MG63 (cell line): ENCODE data around the gene EPS8L1. TPM values are rescaled to one million over a fixed set of nuclear protein-coding genes. Genes with fewer than 3 reads are reported as not detected.

Experiments
- total RNA-seq: library from RNA; depleted of rRNA; stranded (reverse); fragments of >200 nt; shearing (Covaris generic); gene quantifications from 2 replicates; pipeline ENCODE4 v1.2.3, GENCODE V29; 2014; ENCODE audit warnings: low replicate concordance; rRNA removed

The EPS8L1 gene
- total RNA-seq, 1 experiment from 2014 or later = 1.1 TPM

Other genes starting within 250 kb of the EPS8L1 start
- not detected in 2 replicates for gene KIR2DS4, start 243.2 kb upstream of the EPS8L1 start, total RNA-seq
- gene KIR3DL2, start 225.4 kb upstream of the EPS8L1 start, total RNA-seq = not detected in 2 replicates
- gene FCAR, start 201.6 kb upstream of the EPS8L1 start, total RNA-seq = 0.95 TPM in 1 of 2 replicates, not detected in the other
- gene NCR1, start 169.7 kb upstream of the EPS8L1 start, total RNA-seq = not detected in 2 replicates
- not detected in 2 replicates for gene NLRP7, start 128.3 kb upstream of the EPS8L1 start, total RNA-seq
- not detected in 2 replicates for gene NLRP2, start 109.5 kb upstream of the EPS8L1 start, total RNA-seq
- not detected in 2 replicates for gene GP6, start 37.6 kb upstream of the EPS8L1 start, total RNA-seq
- gene RDH13, start 12.7 kb upstream of the EPS8L1 start, total RNA-seq = 17.9 and 23.8 TPM in 2 replicates
- gene PPP1R12C, start 41.8 kb downstream of the EPS8L1 start, total RNA-seq = 76.0 and 81.1 TPM in 2 replicates
- gene TNNT1, start 73.3 kb downstream of the EPS8L1 start, total RNA-seq = 1.7 TPM in 1 of 2 replicates, not detected in the other
- not detected in 2 replicates for gene TNNI3, start 81.9 kb downstream of the EPS8L1 start, total RNA-seq
- 2.7 TPM in 1 of 2 replicates, not detected in the other for gene DNAAF3, start 90.7 kb downstream of the EPS8L1 start, total RNA-seq
- not detected in 2 replicates for gene SYT5, start 104.4 kb downstream of the EPS8L1 start, total RNA-seq
- gene PTPRH, start 133.6 kb downstream of the EPS8L1 start, total RNA-seq = 3.9 and 11.8 TPM in 2 replicates
- 0.16 TPM in 1 of 2 replicates, not detected in the other for gene TMEM86B, start 152.9 kb downstream of the EPS8L1 start, total RNA-seq
- 59.5 and 102 TPM in 2 replicates for gene PPP6R1, start 183.1 kb downstream of the EPS8L1 start, total RNA-seq
- gene HSPBP1, start 204.2 kb downstream of the EPS8L1 start, total RNA-seq = 64.6 and 122 TPM in 2 replicates
- gene BRSK1, start 208.1 kb downstream of the EPS8L1 start, total RNA-seq = 0.89 TPM in 1 of 2 replicates, not detected in the other
- not detected in 2 replicates for gene TMEM150B, start 249.5 kb downstream of the EPS8L1 start, total RNA-seq